ENCODE data around the gene NFATC1.
A peak's percentile ranks its signal among the peaks of the same experiment; 100 is the strongest.

Gene NFATC1

GRCh38 chr18:79506191-79507075, 110.7 kb downstream of the NFATC1 start:
- TF ChIP-seq ZFX (IDR thresholded peaks at IDR 0.05) (no peak), CTCF (conservative IDR thresholded peaks at IDR 0.05) (no peak)
- H3K27ac ChIP-seq = no peak overlapping the region

GRCh38 chr18:79507076-79507545, 111.4 kb downstream of the NFATC1 start:
- TF ChIP-seq CTCF (conservative IDR thresholded peaks at IDR 0.05) (no peak), ZFX (IDR thresholded peaks at IDR 0.05) (no peak)

GRCh38 chr18:79507546-79508480, 112.1 kb downstream of the NFATC1 start:
- H3K27ac ChIP-seq = peak overlapping the region; percentile 47
- TF ChIP-seq ZFX (IDR thresholded peaks at IDR 0.05) = no peak
- TF ChIP-seq CTCF (conservative IDR thresholded peaks at IDR 0.05) = no peak

More at GRCh38 chr18:79507076-79507545, 111.4 kb downstream of the NFATC1 start:
- peak overlapping the region; percentile 47 for H3K27ac ChIP-seq

- no peak for TF ChIP-seq CTCF (conservative IDR thresholded peaks at IDR 0.05)
- no peak for TF ChIP-seq ZFX (IDR thresholded peaks at IDR 0.05)
- no peak overlapping the region; the same call in 1 of the 2 replicates for H3K27ac ChIP-seq
These were observed 113.1 kb downstream of the NFATC1 start for GRCh38 chr18:79508565-79509535.

- no peak overlapping the region for H3K27ac ChIP-seq
- TF ChIP-seq ZFX (IDR thresholded peaks at IDR 0.05) (no peak), CTCF (conservative IDR thresholded peaks at IDR 0.05) (no peak)
These were observed 113.8 kb downstream of the NFATC1 start for GRCh38 chr18:79509536-79509930.

- no peak overlapping the region for H3K27ac ChIP-seq
- TF ChIP-seq CTCF (conservative IDR thresholded peaks at IDR 0.05) (no peak), ZFX (IDR thresholded peaks at IDR 0.05) (no peak)
These were observed 114.4 kb downstream of the NFATC1 start for GRCh38 chr18:79510046-79510685.

Data from C4-2B (cell line).